Activated naive CD8-positive, alpha-beta T cell (primary cell): ENCODE data around the gene MOCOS.
A peak's percentile ranks its signal among the peaks of the same experiment; 100 is the strongest.

Experiments
- H3K27ac Mint-ChIP-seq: one replicate; pipeline ENCODE4 v1.8.0; 2021; ENCODE audit warnings: mixed read lengths
- H3K27me3 Mint-ChIP-seq: one replicate; pipeline ENCODE4 v1.8.0; 2021; ENCODE audit warnings: mixed read lengths
- H3K36me3 Mint-ChIP-seq: one replicate; pipeline ENCODE4 v1.8.0; 2021; ENCODE audit warnings: mixed read lengths
- H3K4me1 Mint-ChIP-seq: one replicate; pipeline ENCODE4 v1.8.0; 2021; ENCODE audit warnings: low read depth, mixed read lengths
- H3K4me3 Mint-ChIP-seq: one replicate; pipeline ENCODE4 v1.8.0; 2021; ENCODE audit warnings: mild to moderate bottlenecking, mixed read lengths
- H3K9me3 Mint-ChIP-seq: one replicate; pipeline ENCODE4 v1.8.0; 2021; ENCODE audit warnings: low read depth, mixed read lengths

The MOCOS gene, protein sequence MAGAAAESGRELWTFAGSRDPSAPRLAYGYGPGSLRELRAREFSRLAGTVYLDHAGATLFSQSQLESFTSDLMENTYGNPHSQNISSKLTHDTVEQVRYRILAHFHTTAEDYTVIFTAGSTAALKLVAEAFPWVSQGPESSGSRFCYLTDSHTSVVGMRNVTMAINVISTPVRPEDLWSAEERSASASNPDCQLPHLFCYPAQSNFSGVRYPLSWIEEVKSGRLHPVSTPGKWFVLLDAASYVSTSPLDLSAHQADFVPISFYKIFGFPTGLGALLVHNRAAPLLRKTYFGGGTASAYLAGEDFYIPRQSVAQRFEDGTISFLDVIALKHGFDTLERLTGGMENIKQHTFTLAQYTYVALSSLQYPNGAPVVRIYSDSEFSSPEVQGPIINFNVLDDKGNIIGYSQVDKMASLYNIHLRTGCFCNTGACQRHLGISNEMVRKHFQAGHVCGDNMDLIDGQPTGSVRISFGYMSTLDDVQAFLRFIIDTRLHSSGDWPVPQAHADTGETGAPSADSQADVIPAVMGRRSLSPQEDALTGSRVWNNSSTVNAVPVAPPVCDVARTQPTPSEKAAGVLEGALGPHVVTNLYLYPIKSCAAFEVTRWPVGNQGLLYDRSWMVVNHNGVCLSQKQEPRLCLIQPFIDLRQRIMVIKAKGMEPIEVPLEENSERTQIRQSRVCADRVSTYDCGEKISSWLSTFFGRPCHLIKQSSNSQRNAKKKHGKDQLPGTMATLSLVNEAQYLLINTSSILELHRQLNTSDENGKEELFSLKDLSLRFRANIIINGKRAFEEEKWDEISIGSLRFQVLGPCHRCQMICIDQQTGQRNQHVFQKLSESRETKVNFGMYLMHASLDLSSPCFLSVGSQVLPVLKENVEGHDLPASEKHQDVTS

DNA sequence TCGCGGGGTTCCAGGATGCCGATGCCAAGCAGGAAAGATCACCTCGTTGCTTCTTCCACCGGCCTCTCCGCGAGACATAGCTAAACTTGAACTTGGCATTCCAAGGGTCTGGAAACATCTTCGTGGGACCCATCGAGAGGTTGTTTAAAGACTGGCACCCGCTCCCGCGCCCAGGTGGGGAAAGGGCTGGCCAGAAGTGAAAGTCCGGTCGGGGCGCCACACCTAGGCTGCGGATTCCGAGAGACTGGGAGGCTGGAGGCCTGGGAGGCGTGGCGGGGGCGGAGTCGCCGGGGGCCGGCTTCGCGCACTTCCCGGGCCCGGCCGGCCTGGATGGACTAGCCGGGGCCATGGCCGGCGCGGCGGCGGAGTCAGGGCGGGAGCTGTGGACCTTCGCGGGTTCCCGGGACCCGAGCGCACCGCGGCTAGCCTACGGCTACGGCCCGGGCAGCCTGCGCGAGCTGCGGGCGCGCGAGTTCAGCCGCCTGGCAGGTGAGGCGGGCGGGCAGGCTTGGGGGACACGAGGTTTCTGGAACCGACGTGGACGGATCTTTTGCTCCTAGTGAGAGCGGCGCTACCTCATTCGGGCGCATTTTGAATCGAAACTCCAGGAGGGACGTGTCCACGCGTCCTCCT lies at the start of gene MOCOS:
TSS of gene MOCOS (plus strand) at position 305 of the 633 bp plus-strand sequence. CDS start at position 348, 43 bp downstream.
- H3K27ac Mint-ChIP-seq = no peak within 1 kb of the TSS
- peak within 1 kb of the TSS; percentile 85 for H3K4me3 Mint-ChIP-seq
- no peaks in the 10 kb centered on the region for H3K9me3 Mint-ChIP-seq

DNA sequence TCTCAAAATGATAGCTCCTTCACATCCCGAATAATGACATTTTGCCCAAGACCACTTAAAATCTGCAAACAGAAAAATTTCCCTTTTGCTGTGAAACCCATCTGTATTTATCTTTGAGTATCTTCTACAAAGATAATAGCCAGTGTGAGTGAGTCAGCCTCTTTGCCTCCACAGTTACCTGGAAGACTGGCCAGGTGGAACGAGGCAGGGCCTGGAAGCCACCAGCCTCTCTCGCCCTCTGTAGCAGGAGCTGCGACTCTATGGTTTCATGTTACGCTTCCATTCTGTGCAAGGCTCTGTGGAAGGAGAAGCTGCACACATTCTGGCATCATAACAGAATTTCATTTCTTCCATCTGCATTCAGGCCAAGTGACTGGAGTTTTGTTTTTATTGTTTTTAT lies 48.1 kb upstream of the MOCOS start:
- Mint-ChIP-seq H3K4me1 (peaks cover 20% of the 10 kb centered on the region), H3K27ac (no peak overlapping the region), H3K36me3 (peaks cover 11% of the 10 kb centered on the region), H3K9me3 (no peaks in the 10 kb centered on the region), H3K27me3 (no peaks in the 10 kb centered on the region), H3K4me3 (no peak overlapping the region)

More for the DNA sequence above, at the start of gene MOCOS:
- H3K27me3 Mint-ChIP-seq = peaks cover 23% of the 10 kb centered on the region
- no peaks in the 10 kb centered on the region for H3K36me3 Mint-ChIP-seq
- H3K4me1 Mint-ChIP-seq = peaks cover 15% of the 10 kb centered on the region

DNA sequence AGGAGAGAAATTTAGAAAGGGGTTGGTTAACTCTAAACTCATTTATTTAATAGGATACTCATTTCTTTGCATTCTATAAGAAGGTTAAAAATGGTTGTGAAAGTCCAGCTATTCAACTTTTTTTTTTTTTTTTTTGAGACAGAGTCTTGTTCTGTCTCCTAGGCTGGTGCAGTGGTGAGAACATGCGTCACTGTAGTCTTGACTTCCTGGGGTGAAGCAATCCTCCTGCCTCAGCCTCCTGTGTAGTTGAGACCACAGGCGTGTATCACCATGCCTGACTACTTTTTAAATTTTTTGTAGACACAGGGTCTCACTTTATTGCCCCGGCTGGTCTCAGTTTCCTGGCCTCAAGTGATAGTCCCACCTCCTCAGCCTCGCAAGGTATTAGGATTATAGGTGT lies 45.7 kb upstream of the MOCOS start:
- Mint-ChIP-seq H3K4me3 (no peak overlapping the region), H3K27me3 (no peaks in the 10 kb centered on the region), H3K4me1 (peaks cover 9% of the 10 kb centered on the region), H3K27ac (no peak overlapping the region), H3K9me3 (no peaks in the 10 kb centered on the region), H3K36me3 (peaks cover 11% of the 10 kb centered on the region)

DNA sequence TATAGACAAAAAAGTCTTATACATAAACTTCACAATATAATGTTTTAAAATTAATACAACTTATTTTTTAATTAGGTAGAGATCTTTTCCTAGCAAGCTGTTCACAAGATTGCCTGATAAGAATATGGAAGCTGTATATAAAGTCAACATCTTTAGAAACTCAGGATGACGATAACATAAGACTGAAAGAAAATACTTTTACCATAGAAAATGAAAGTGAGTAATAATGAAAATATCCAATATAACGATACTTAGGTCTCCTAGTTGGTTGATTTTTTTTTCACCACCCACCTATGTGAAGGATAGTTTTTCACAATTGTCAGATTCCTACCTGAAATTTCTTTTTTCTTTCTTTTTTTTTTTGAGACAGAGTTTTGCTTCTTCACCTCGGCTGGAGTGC lies 44.5 kb upstream of the MOCOS start:
- peaks cover 11% of the 10 kb centered on the region for H3K36me3 Mint-ChIP-seq

DNA sequence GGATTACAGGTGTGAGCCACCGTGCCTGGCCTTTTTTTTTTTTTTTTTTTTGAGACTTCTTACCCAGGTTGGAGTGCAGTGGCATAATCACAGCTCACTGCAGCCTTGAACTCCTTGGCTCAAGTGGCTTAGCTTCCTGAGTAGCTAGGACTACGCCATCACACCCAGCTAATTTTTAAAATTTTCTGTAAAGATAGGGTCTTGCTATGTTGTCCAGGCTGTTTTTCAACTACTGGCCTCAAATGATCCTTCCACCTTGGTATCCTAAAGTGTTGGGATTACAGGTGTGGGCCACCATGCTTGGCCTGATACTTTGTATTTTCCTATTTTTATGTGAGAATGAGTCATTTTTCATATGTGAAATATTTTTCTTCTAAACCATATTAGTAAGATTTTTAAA lies 43.9 kb upstream of the MOCOS start:
- Mint-ChIP-seq H3K27me3 (no peaks in the 10 kb centered on the region), H3K4me3 (no peak overlapping the region), H3K27ac (no peak overlapping the region), H3K4me1 (peaks cover 10% of the 10 kb centered on the region), H3K36me3 (peaks cover 11% of the 10 kb centered on the region), H3K9me3 (no peaks in the 10 kb centered on the region)

More for the DNA sequence above, 44.5 kb upstream of the MOCOS start:
- no peak overlapping the region for H3K27ac Mint-ChIP-seq
- H3K4me1 Mint-ChIP-seq = peaks cover 10% of the 10 kb centered on the region
- H3K4me3 Mint-ChIP-seq = no peak overlapping the region
- H3K9me3 Mint-ChIP-seq = no peaks in the 10 kb centered on the region
- H3K27me3 Mint-ChIP-seq = no peaks in the 10 kb centered on the region

DNA sequence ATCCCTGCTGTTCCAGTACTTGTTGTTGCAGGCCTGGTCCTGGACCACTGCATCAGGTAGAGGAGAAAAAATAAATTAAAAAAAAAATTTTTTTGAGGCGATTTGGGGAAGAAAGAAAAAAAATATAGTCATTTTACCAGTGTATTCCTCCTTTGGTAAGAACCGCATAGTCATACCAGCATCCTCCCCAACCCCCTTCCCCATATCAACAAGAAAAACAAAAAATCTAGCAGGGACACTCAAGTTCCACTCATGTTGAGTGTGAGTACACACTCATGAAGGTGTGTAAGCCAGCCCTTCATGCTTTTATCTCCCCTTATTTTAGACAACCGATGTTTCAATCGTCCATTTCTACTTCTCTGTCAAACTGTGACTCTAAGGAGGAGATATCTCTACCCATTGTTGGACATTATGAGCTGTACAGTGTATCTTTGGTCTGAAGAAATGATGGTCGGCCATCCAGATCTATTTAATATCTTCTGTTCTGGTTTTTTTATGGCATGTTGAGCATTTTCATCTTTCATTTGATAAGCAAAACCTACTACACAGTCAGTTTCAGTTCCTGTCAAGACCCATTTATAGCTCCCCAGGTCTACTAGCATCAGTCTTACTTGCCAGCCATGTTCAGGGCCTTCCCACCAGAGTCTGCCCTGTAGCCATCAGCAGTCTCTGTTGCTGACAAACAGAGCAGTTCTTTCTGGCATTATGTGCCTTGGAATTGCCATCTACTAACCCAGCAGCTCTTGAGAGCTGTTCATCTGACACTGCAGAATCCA lies 37.6 kb upstream of the MOCOS start:
- Mint-ChIP-seq H3K9me3 (no peaks in the 10 kb centered on the region), H3K27me3 (no peaks in the 10 kb centered on the region), H3K27ac (peak overlapping the region; percentile 11), H3K36me3 (peaks cover 10% of the 10 kb centered on the region), H3K4me1 (peaks cover 5% of the 10 kb centered on the region), H3K4me3 (no peak overlapping the region)

DNA sequence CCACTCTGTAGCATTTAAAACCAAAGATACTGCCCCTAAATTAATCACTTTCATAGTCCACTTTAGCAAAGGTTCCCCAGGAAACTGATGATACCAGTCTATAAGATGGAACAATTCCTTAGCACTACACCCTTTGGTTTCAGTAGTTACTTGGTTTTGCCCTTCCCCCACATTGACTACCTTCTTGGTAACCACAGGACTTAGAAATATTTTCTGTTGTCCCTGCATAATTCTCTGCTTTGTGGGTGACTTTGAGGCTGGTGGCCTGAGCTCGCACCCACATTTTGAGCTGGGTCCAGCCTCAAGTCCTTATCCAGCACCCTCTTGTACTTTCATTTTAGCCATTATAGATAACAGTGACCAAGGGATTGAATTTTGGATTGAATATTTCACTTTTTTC lies 34.5 kb upstream of the MOCOS start:
- H3K27ac Mint-ChIP-seq = peak overlapping the region; percentile 28
- H3K9me3 Mint-ChIP-seq = no peaks in the 10 kb centered on the region

DNA sequence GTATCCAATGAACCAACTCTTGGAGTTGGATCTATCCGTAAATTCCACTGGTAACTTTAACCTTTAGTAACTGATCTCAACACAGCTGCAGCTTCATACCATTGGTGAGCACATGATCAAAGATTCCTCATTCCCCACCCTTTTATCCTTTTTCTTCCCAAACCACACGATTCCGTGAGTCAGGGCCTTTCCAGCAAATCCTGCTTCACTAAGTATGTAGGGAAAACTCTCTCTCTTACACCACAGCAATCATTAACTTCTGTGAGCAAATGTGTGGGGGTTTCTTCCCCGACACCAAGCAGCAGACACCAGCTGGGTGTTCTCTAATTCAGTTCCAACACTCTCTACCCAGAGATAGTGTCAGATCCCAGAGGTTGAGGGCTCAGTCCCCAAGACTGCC lies 34.1 kb upstream of the MOCOS start:
- Mint-ChIP-seq H3K4me3 (no peak overlapping the region), H3K4me1 (peaks cover 16% of the 10 kb centered on the region), H3K36me3 (peaks cover 13% of the 10 kb centered on the region), H3K9me3 (no peaks in the 10 kb centered on the region), H3K27ac (no peak overlapping the region), H3K27me3 (no peaks in the 10 kb centered on the region)

More for the DNA sequence above, 34.5 kb upstream of the MOCOS start:
- H3K4me1 Mint-ChIP-seq = peaks cover 13% of the 10 kb centered on the region
- H3K36me3 Mint-ChIP-seq = peaks cover 13% of the 10 kb centered on the region
- no peaks in the 10 kb centered on the region for H3K27me3 Mint-ChIP-seq
- no peak overlapping the region for H3K4me3 Mint-ChIP-seq

DNA sequence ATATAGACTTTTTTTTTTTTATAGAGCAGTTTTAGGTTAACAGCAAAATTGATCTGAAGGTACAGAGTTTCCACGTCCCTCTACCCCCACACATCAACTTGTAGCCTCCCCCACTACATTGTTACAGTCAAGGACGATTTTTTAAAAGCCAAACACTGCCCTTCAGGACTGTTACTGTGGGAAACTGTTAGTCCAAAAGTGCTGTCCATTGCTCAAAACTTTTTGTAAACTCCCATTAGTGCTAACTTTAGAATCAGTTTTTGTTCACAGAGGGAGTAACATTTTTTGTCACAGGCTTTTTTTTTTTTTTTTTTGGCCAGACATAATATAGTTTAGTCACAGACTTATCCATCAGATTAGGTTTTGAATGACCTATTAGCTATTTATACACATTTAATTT lies 33.5 kb upstream of the MOCOS start:
- Mint-ChIP-seq H3K36me3 (peaks cover 15% of the 10 kb centered on the region), H3K27ac (no peak overlapping the region), H3K4me3 (no peak overlapping the region), H3K27me3 (no peaks in the 10 kb centered on the region), H3K9me3 (no peaks in the 10 kb centered on the region), H3K4me1 (peaks cover 19% of the 10 kb centered on the region)

DNA sequence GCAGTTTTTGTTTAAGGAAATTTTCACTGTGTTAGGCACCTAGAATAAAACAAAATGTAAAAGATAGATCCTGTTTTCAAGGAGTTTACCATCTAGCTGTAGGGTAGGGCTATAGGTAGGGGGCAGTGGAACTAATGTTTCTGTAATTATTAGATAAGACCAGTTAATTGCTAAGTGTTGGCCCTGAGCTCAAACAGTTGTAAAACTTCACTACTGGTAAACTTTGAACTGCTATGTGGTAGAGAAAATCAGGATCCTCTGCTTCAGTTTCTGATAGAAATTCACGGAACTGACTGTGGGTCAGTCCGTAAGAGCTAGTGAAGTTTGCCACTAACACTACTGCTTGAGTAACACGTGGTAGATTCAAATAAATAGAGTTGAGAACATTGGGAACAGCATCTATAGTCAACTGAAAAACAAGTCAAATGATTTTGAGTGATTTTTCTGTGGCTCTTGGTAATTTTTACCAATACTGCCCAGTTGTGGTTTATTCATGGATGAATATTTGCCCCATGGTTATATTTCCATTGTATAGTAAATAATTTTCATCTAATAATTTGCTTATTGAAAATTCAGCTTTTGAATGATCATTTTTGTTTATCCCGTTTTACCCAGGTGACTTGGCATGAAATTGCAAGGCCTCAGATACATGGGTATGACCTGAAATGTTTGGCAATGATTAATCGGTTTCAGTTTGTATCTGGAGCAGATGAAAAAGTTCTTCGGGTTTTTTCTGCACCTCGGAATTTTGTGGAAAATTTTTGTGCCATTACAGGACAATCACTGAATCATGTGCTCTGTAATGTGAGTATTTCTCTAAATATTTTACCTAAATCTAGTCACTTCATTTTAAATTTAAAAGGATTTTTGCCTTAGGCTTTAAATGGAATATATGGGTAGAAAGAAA lies 31.2 kb upstream of the MOCOS start:
- H3K4me3 Mint-ChIP-seq = no peak overlapping the region
- no peaks in the 10 kb centered on the region for H3K27me3 Mint-ChIP-seq
- no peaks in the 10 kb centered on the region for H3K9me3 Mint-ChIP-seq
- H3K36me3 Mint-ChIP-seq = peaks cover 13% of the 10 kb centered on the region
- H3K4me1 Mint-ChIP-seq = peaks cover 22% of the 10 kb centered on the region
- no peak overlapping the region for H3K27ac Mint-ChIP-seq

DNA sequence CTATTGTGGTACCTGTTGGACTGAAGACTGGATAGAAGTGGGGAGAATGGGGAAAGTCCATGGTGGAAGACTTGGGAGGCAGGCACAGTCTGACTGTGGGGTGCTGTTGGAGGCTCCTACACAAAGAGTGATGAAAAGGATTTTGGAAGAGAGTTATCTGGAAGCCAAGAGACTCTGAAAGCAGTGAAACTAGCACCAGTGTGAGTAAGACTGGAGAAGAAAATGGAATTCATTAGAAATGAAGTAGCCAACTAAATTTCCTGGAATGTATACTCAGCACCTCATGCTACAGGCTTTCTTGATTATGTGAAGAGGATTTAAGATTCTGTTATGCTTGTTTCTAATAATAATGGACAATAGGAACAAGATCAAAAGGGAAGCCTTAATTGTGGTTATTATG lies 29.9 kb upstream of the MOCOS start:
- Mint-ChIP-seq H3K4me3 (no peak overlapping the region), H3K27me3 (no peaks in the 10 kb centered on the region), H3K27ac (peak overlapping the region; percentile 66), H3K4me1 (peaks cover 24% of the 10 kb centered on the region), H3K9me3 (no peaks in the 10 kb centered on the region), H3K36me3 (peaks cover 11% of the 10 kb centered on the region)

DNA sequence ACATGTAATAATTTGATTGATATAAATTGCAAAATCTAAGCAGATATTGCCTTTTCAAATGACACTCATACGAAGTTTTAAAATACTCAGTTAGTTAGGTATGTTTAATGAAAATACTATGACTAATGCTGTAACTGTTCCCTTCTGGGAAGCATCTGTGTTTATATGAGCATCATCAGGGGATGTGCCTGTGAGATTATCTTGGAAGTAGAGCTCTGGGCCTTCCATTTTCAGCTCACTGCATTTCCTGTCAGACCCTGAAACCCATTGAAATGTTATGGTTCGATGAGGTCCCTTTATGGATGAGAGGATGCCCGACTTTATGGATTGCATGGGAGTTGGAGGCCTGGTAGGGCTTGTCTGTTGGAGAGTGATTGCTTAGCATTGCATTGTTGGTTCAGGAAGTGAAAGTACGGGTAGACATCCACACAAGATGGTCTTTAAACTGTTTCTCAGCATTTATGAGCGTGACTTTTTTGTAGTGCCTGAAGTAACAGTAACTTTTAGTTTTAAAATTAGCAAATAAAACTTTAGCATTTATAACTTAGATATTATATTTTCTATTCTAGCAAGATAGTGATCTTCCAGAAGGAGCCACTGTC lies 28.9 kb upstream of the MOCOS start:
- H3K9me3 Mint-ChIP-seq = no peaks in the 10 kb centered on the region
- peaks cover 8% of the 10 kb centered on the region for H3K36me3 Mint-ChIP-seq
- H3K4me1 Mint-ChIP-seq = peaks cover 23% of the 10 kb centered on the region

DNA sequence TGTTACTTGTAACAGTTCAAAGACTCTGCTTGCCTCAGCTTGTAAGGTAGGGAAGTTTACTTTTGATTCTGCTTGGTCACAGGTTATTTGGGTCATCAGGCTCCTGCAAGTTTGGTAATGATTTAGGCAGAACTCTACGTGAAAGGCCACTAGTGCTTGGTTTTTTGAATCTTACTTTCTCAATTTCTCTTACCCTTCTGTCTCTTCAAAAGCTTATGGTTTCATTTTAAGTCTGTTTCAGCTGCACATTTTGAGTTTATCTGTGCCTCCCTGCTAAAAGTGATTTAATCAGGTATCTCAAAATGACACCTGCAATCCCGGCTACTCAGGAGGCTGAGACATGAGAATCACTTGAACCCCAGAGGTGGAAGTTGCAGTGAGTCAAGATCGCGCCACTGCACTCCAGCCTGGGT lies 26.3 kb upstream of the MOCOS start:
- Mint-ChIP-seq H3K36me3 (peaks cover 11% of the 10 kb centered on the region), H3K27ac (peak overlapping the region; percentile 50), H3K27me3 (no peaks in the 10 kb centered on the region), H3K4me1 (peaks cover 26% of the 10 kb centered on the region), H3K4me3 (no peak overlapping the region), H3K9me3 (no peaks in the 10 kb centered on the region)

More for the DNA sequence above, 28.9 kb upstream of the MOCOS start:
- H3K4me3 Mint-ChIP-seq = no peak overlapping the region
- H3K27ac Mint-ChIP-seq = peak overlapping the region; percentile 64
- no peaks in the 10 kb centered on the region for H3K27me3 Mint-ChIP-seq
